Measurements from ENCODE around the gene COLGALT1. TPM values are rescaled to one million over a fixed set of nuclear protein-coding genes. Genes with fewer than 3 reads are reported as not detected.

COLGALT1 gene
- total and polyA plus RNA-seq, 3 experiments from 2014 or later, result 25.3 to 104 (median 94.8) TPM

GRCh38 chr19:17536955-17537354 is 18.5 kb upstream of the COLGALT1 start:
- Histone ChIP-seq H3K9me3 (ENCODE audit: low read length) (no peaks in the 10 kb centered on the region), H3K27ac (ENCODE audit: low read depth, low read length) (no peak overlapping the region), H3K27me3 (ENCODE audit: insufficient read depth, low read length, poor library complexity, severe bottlenecking) (no peaks in the 10 kb centered on the region), H3K4me1 (ENCODE audit: insufficient read depth, low read length) (peaks cover 10% of the 10 kb centered on the region), H3K4me3 (ENCODE audit: low read length) (no peak overlapping the region), H3K36me3 (ENCODE audit: insufficient read depth, low read length) (no peaks in the 10 kb centered on the region)
- H3K27me3 Mint-ChIP-seq, result no peaks in the 10 kb centered on the region
- CTCF ChIA-PET, result interaction anchor here (1.2 kb wide), 1 partner anchor 41 kb away, joined by 5 read pairs; no protein-coding TSS in a partner anchor
- H3K36me3 Mint-ChIP-seq, result no peaks in the 10 kb centered on the region
- H3K27ac Mint-ChIP-seq, result peak overlapping the region in 2 of 8 donors; percentile 54 to 64
- DNase-seq, result no peak
- no peaks in the 10 kb centered on the region for H3K9me3 Mint-ChIP-seq
- H3K4me1 Mint-ChIP-seq, result peaks cover 12 to 20% (median 17%) of the 10 kb centered on the region in 3 donors
- H3K4me3 Mint-ChIP-seq, result peak overlapping the region in 2 of 7 donors; percentile 9 to 27
- POLR2A ChIA-PET, result no interaction called here

GRCh38 chr19:17538684-17539237 is 16.7 kb upstream of the COLGALT1 start:
- Histone ChIP-seq H3K36me3 (ENCODE audit: insufficient read depth, low read length) (no peaks in the 10 kb centered on the region), H3K4me3 (ENCODE audit: low read length) (peak overlapping the region; percentile 66), H3K4me1 (ENCODE audit: insufficient read depth, low read length) (peaks cover 10% of the 10 kb centered on the region), H3K27ac (ENCODE audit: low read depth, low read length) (no peak overlapping the region), H3K27me3 (ENCODE audit: insufficient read depth, low read length, poor library complexity, severe bottlenecking) (no peaks in the 10 kb centered on the region), H3K9me3 (ENCODE audit: low read length) (no peaks in the 10 kb centered on the region)
- no peaks in the 10 kb centered on the region for H3K36me3 Mint-ChIP-seq
- POLR2A ChIA-PET, result interaction anchor here (0.6 to 1.5 kb wide), 4 partner anchors 9 to 16 kb away, joined by 3 to 5 read pairs (median 4); no protein-coding TSS in a partner anchor
- peak overlapping the region; percentile 59 to 80 (median 71) for H3K4me3 Mint-ChIP-seq
- CTCF ChIA-PET, result interaction anchor here (0.7 to 1.3 kb wide), 4 partner anchors 14 to 43 kb away, joined by 3 to 4 read pairs (median 4); no protein-coding TSS in a partner anchor
- H3K4me1 Mint-ChIP-seq, result peaks cover 12 to 20% (median 17%) of the 10 kb centered on the region in 3 donors
- DNase-seq, result no peak
- H3K27ac Mint-ChIP-seq, result peak overlapping the region in 4 of 8 donors; percentile 52 to 88 (median 74)
- no peaks in the 10 kb centered on the region for H3K9me3 Mint-ChIP-seq
- no peaks in the 10 kb centered on the region for H3K27me3 Mint-ChIP-seq

GRCh38 chr19:17539238-17540117 is 16.0 kb upstream of the COLGALT1 start:
- CTCF ChIA-PET, result interaction anchor here (0.9 to 1.3 kb wide), 3 partner anchors 13 to 20 kb away, joined by 3 to 4 read pairs (median 4); no protein-coding TSS in a partner anchor
- Mint-ChIP-seq H3K4me3 (peak overlapping the region; percentile 83 to 96 (median 86)), H3K27ac (peak overlapping the region in 7 of 8 donors; percentile 4 to 91 (median 81)), H3K4me1 (peaks cover 12 to 20% (median 17%) of the 10 kb centered on the region in 3 donors), H3K36me3 (no peaks in the 10 kb centered on the region), H3K9me3 (no peaks in the 10 kb centered on the region), H3K27me3 (no peaks in the 10 kb centered on the region)
- peak; percentile 95 to 99 (median 97) for DNase-seq
- no peaks in the 10 kb centered on the region for H3K27me3 ChIP-seq (ENCODE audit: insufficient read depth, low read length, poor library complexity, severe bottlenecking)
- peaks cover 10% of the 10 kb centered on the region for H3K4me1 ChIP-seq (ENCODE audit: insufficient read depth, low read length)
- H3K36me3 ChIP-seq (ENCODE audit: insufficient read depth, low read length), result no peaks in the 10 kb centered on the region
- POLR2A ChIA-PET, result interaction anchor here (0.6 to 1.5 kb wide), 4 partner anchors 10 to 16 kb away, joined by 3 to 5 read pairs (median 4); no protein-coding TSS in a partner anchor
- H3K9me3 ChIP-seq (ENCODE audit: low read length), result no peaks in the 10 kb centered on the region
- H3K27ac ChIP-seq (ENCODE audit: low read depth, low read length), result no peak overlapping the region
- peak overlapping the region; percentile 66 for H3K4me3 ChIP-seq (ENCODE audit: low read length)

- peak overlapping the region in 1 of 7 donors; percentile 44 for H3K4me3 Mint-ChIP-seq
- Histone ChIP-seq H3K4me3 (ENCODE audit: low read length) (no peak overlapping the region), H3K36me3 (ENCODE audit: insufficient read depth, low read length) (no peaks in the 10 kb centered on the region), H3K27ac (ENCODE audit: low read depth, low read length) (no peak overlapping the region), H3K9me3 (ENCODE audit: low read length) (no peaks in the 10 kb centered on the region), H3K27me3 (ENCODE audit: insufficient read depth, low read length, poor library complexity, severe bottlenecking) (no peaks in the 10 kb centered on the region), H3K4me1 (ENCODE audit: insufficient read depth, low read length) (peaks cover 10% of the 10 kb centered on the region)
- DNase-seq, result peak in 1 of 5 donors; percentile 11
- ChIA-PET CTCF (interaction anchor here (0.9 to 1.3 kb wide), 2 partner anchors 12 to 21 kb away, joined by 3 to 4 read pairs; no protein-coding TSS in a partner anchor), POLR2A (no interaction called here)
- peaks cover 12 to 20% (median 17%) of the 10 kb centered on the region in 3 donors for H3K4me1 Mint-ChIP-seq
- no peaks in the 10 kb centered on the region for H3K9me3 Mint-ChIP-seq
- H3K27me3 Mint-ChIP-seq, result peaks cover 0 to under 1% of the 10 kb centered on the region in 2 donors
- H3K36me3 Mint-ChIP-seq, result no peaks in the 10 kb centered on the region
- no peak overlapping the region for H3K27ac Mint-ChIP-seq
These were observed 15.3 kb upstream of the COLGALT1 start for GRCh38 chr19:17540174-17540573.

- H3K4me1 Mint-ChIP-seq, result peaks cover 12 to 20% (median 17%) of the 10 kb centered on the region in 3 donors
- DNase-seq, result no peak
- Histone ChIP-seq H3K36me3 (ENCODE audit: insufficient read depth, low read length) (no peaks in the 10 kb centered on the region), H3K27me3 (ENCODE audit: insufficient read depth, low read length, poor library complexity, severe bottlenecking) (no peaks in the 10 kb centered on the region), H3K4me3 (ENCODE audit: low read length) (no peak overlapping the region), H3K27ac (ENCODE audit: low read depth, low read length) (no peak overlapping the region), H3K4me1 (ENCODE audit: insufficient read depth, low read length) (peaks cover 10% of the 10 kb centered on the region), H3K9me3 (ENCODE audit: low read length) (no peaks in the 10 kb centered on the region)
- H3K27me3 Mint-ChIP-seq, result peaks cover 0 to 1% of the 10 kb centered on the region in 2 donors
- H3K36me3 Mint-ChIP-seq, result no peaks in the 10 kb centered on the region
- ChIA-PET CTCF (no interaction called here), POLR2A (no interaction called here)
- peak overlapping the region in 4 of 7 donors; percentile 6 to 52 (median 40) for H3K4me3 Mint-ChIP-seq
- H3K27ac Mint-ChIP-seq, result peak overlapping the region in 7 of 8 donors; percentile 23 to 77 (median 44)
- H3K9me3 Mint-ChIP-seq, result no peaks in the 10 kb centered on the region
These were observed 14.2 kb upstream of the COLGALT1 start for GRCh38 chr19:17541184-17541759.

GRCh38 chr19:17542042-17542441 is 13.4 kb upstream of the COLGALT1 start:
- Histone ChIP-seq H3K9me3 (ENCODE audit: low read length) (no peaks in the 10 kb centered on the region), H3K27me3 (ENCODE audit: insufficient read depth, low read length, poor library complexity, severe bottlenecking) (no peaks in the 10 kb centered on the region), H3K4me1 (ENCODE audit: insufficient read depth, low read length) (peaks cover 10% of the 10 kb centered on the region), H3K36me3 (ENCODE audit: insufficient read depth, low read length) (no peaks in the 10 kb centered on the region), H3K27ac (ENCODE audit: low read depth, low read length) (no peak overlapping the region), H3K4me3 (ENCODE audit: low read length) (no peak overlapping the region)
- no peak for DNase-seq
- Mint-ChIP-seq H3K4me1 (peaks cover 12 to 20% (median 17%) of the 10 kb centered on the region in 3 donors), H3K9me3 (no peaks in the 10 kb centered on the region), H3K36me3 (no peaks in the 10 kb centered on the region), H3K27me3 (peaks cover 0 to 3% of the 10 kb centered on the region in 2 donors), H3K27ac (no peak overlapping the region), H3K4me3 (no peak overlapping the region)
- POLR2A ChIA-PET, result interaction anchor here (0.5 kb wide), 1 partner anchor 21 kb away, joined by 3 read pairs; no protein-coding TSS in a partner anchor
- CTCF ChIA-PET, result no interaction called here

GRCh38 chr19:17542793-17543582 is 12.5 kb upstream of the COLGALT1 start:
- peaks cover 10% of the 10 kb centered on the region for H3K4me1 ChIP-seq (ENCODE audit: insufficient read depth, low read length)
- H3K27me3 ChIP-seq (ENCODE audit: insufficient read depth, low read length, poor library complexity, severe bottlenecking), result no peaks in the 10 kb centered on the region
- H3K9me3 ChIP-seq (ENCODE audit: low read length), result no peaks in the 10 kb centered on the region
- no peaks in the 10 kb centered on the region for H3K36me3 ChIP-seq (ENCODE audit: insufficient read depth, low read length)
- DNase-seq, result no peak
- Mint-ChIP-seq H3K27ac (no peak overlapping the region), H3K36me3 (no peaks in the 10 kb centered on the region), H3K4me3 (no peak overlapping the region), H3K9me3 (no peaks in the 10 kb centered on the region), H3K4me1 (peaks cover 12 to 20% (median 17%) of the 10 kb centered on the region in 3 donors), H3K27me3 (peaks cover 0 to 4% of the 10 kb centered on the region in 2 donors)
- no peak overlapping the region for H3K27ac ChIP-seq (ENCODE audit: low read depth, low read length)
- POLR2A ChIA-PET, result no interaction called here
- CTCF ChIA-PET, result no interaction called here
- H3K4me3 ChIP-seq (ENCODE audit: low read length), result no peak overlapping the region

Measured in CD8-positive, alpha-beta memory T cell (primary cell).